Ovary (tissue), 9 donors: ENCODE data around the gene TAF8. TPM values are rescaled to one million over a fixed set of nuclear protein-coding genes. Genes with fewer than 3 reads are reported as not detected.
"Not testable (repeated sequence)": the region's sequence is repeated elsewhere in the genome, so short reads cannot be mapped to it uniquely, and the experiment has no call there.

Source experiments
- DNase-seq, 5 donors: peaks; one replicate each; pipeline ENCODE4 v3.0.0-alpha.2; 2019 to 2020
- H3K27ac ChIP-seq, 2 donors: fragments of 200-600 bp; one replicate each; pipeline versions ENCODE4 v1.5.1 to v1.8.0; 2019 to 2022
- H3K27me3 ChIP-seq: fragments of 200-600 bp; one replicate; pipeline ENCODE4 v1.8.0; 2022
- H3K36me3 ChIP-seq: fragments of 200-600 bp; sonication (generic); one replicate; pipeline ENCODE4 v1.5.1; 2019
- H3K4me1 ChIP-seq: one replicate; pipeline ENCODE4 v1.8.1; 2013; ENCODE audit warnings: mild to moderate bottlenecking, moderate library complexity; ENCODE audit not compliant: insufficient read depth
- H3K4me3 ChIP-seq: fragments of 200-600 bp; sonication (generic); one replicate; pipeline ENCODE4 v1.5.1; 2017
- H3K9me3 ChIP-seq, 2 donors: fragments of 200-600 bp in 1 of 2; sonication (generic) in 1 of 2; one replicate each; pipeline versions ENCODE4 v1.5.1 to v1.8.1; 2013 to 2019; ENCODE audit warnings: mild to moderate bottlenecking in 1 of 2, moderate library complexity in 1 of 2
- EP300 ChIP-seq: sonication (generic); formaldehyde crosslinking; IDR thresholded peaks from one replicate; pipeline ENCODE4 v1.6.1; 2017; ENCODE audit warnings: antibody characterized with exemption
- POLR2A ChIP-seq: fragments of 450-650 bp; IDR thresholded peaks from one replicate; pipeline ENCODE4 v1.6.1; 2017; ENCODE audit warnings: antibody characterized with exemption, mild to moderate bottlenecking, moderate library complexity
- WGBS, 3 donors: extraction: QIAGEN DNeasy Blood & Tissue Kit in 1 of 3; methylation state at CpG; one replicate each; pipeline versions ENCODE4 v1.1.5 to v1.1.7; 2013 to 2017; 5-methylcytosine and 5-hydroxymethylcytosine counted together
- intact Hi-C, 4 donors: fragments of 100-400 bp; cut with DNase I; formaldehyde crosslinking; loops; one replicate each; pipeline versions ENCODE4 v1.11.0 to v1.15.1; 2022 to 2023
- polyA plus RNA-seq, 2 donors: library from polyadenylated mRNA; stranded (reverse); fragments of 200-250 nt in 1 of 2; fragments of 350-450 nt in 1 of 2; fragmentation: Illumina TruSeq in 1 of 2; extraction: RNeasy Lipid Tissue Mini Kit (QIAGEN cat#74804) in 1 of 2; gene quantifications; one replicate each; pipeline ENCODE4 v1.2.3, GENCODE V29; 2013 to 2014
- total RNA-seq, 7 donors: library from RNA; depleted of rRNA in 2 of 7; stranded (reverse); fragments of >200 nt in 2 of 7; fragmentation: NEBNext Ultra II Directional in 3 of 7; extraction: Animal tissue kit (Norgen Biotek cat#: 25700) in 3 of 7; gene quantifications; one replicate each; pipeline versions ENCODE4 v1.1.0 to v1.2.4, GENCODE V29; 2016 to 2023
- TF ChIP-seq, protein P1 (sequence below), 3 donors: fragments of 450-650 bp in 2 of 3; fragments of 200-600 bp in 1 of 3; IDR thresholded peaks; one replicate each; pipeline versions ENCODE4 v1.5.1 to v1.8.0; 2016 to 2022; ENCODE audit warnings: antibody characterized with exemption in 3 of 3, mild to moderate bottlenecking in 1 of 3
- donor health status: DM: no; HTN: no; CAD: no; lungs with moderate emphysema.
- donor health status: DM: no; HTN: no; CAD: no.
- donor health status: Bipolar disorder and iron deficiency.
- donor health status: DM: yes; HTN: yes; CAD: no.
- donor health status: DM: no; HTN: no; CAD: no.
- donor health status: DM: yes; HTN: yes; CAD: no.

Gene TAF8
- total and polyA plus RNA-seq, 9 donors: 9.2 to 21.3 (median 12.9) TPM

DNA sequence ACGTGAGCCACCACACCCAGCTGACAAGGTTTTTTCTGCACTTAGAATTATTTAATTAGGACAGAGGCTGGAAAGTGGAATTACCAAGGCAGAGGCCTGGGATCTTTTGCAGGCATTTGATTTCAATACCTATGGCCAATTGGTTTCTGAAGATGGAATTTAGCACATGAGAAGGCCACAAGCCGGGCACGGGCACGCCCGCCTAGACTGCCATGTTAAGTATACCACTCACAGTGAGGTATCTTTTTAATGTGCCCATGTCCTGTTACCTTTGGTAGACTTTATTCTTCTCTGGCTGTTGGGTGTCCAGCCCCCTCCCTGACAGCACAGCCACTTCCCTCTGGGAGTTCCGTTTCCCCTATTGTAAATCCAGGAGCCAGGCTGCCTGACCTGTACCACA is 18.0 kb upstream of the TAF8 start:
- Histone ChIP-seq H3K27ac (no peak overlapping the region), H3K4me1 (peaks cover 20% of the 10 kb centered on the region), H3K27me3 (no peaks in the 10 kb centered on the region), H3K4me3 (no peak overlapping the region), H3K9me3 (no peaks in the 10 kb centered on the region), H3K36me3 (no peaks in the 10 kb centered on the region)
- peak in 1 of 5 donors; percentile 23 for DNase-seq
- no peak for TF ChIP-seq POLR2A
- no peak for TF ChIP-seq EP300
- TF ChIP-seq, protein P1, sequence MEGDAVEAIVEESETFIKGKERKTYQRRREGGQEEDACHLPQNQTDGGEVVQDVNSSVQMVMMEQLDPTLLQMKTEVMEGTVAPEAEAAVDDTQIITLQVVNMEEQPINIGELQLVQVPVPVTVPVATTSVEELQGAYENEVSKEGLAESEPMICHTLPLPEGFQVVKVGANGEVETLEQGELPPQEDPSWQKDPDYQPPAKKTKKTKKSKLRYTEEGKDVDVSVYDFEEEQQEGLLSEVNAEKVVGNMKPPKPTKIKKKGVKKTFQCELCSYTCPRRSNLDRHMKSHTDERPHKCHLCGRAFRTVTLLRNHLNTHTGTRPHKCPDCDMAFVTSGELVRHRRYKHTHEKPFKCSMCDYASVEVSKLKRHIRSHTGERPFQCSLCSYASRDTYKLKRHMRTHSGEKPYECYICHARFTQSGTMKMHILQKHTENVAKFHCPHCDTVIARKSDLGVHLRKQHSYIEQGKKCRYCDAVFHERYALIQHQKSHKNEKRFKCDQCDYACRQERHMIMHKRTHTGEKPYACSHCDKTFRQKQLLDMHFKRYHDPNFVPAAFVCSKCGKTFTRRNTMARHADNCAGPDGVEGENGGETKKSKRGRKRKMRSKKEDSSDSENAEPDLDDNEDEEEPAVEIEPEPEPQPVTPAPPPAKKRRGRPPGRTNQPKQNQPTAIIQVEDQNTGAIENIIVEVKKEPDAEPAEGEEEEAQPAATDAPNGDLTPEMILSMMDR (IDR thresholded peaks at IDR 0.05): no peak
- 74 to 90% (median 85%) methylated on average over 6 of the region's 6 CpGs for WGBS, 3 donors
- intact Hi-C loops: no loop called here

DNA sequence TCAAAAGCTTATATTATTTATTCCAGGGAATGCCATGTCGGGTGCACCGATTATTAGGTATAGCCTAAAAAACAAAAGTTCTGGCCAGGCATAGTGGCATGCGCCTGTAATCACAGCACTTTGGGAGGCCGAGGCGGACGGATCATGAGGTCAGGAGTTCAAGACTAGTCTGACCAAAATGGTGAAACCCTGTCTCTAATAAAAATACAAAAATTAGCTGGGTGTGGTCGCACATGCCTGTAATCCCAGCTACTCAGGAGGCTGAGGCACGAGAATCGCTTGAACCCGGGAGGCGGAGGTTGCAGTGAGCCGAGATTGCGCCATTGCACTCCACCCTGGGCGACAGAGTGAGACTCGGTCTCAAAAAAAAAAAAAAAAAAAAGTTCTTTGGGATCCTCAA is 12.7 kb upstream of the TAF8 start:
- H3K9me3 ChIP-seq, DNase-seq: not testable (repeated sequence)
- 93 to 95% (median 93%) methylated on average over 15 of the region's 15 CpGs for WGBS, 3 donors

DNA sequence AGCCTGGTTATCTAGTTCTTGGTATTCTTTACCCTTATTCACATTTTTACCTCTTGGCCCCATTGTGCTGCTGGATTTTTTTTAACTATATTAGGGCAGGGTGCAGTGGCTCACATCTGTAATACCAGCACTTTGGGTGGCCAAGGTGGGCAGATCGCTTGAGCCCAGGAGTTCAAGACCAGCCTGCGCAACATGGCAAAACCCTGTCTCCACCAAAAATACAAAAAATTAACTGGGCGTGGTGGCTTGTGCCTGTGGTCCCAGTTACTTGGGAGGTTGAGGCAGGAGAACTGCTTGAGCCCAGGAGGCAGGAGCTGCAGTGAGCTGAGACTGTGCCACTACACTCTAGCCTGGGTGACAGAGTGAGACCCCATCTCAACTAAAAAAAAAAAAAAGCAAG is 12.2 kb upstream of the TAF8 start:
- no peak for DNase-seq
- Histone ChIP-seq H3K9me3 (no peaks in the 10 kb centered on the region), H3K27ac (no peak overlapping the region), H3K27me3 (no peaks in the 10 kb centered on the region), H3K4me1 (peaks cover 3% of the 10 kb centered on the region), H3K4me3 (no peak overlapping the region), H3K36me3 (no peaks in the 10 kb centered on the region)
- no peak for TF ChIP-seq EP300
- TF ChIP-seq POLR2A: no peak
- TF ChIP-seq, protein P1 (IDR thresholded peaks at IDR 0.05): no peak
- 97 to 100% (median 99%) methylated on average over 3 of the region's 3 CpGs for WGBS, 3 donors
- intact Hi-C loops: no loop called here

More for the DNA sequence above, 12.7 kb upstream of the TAF8 start:
- H3K36me3 ChIP-seq, H3K27ac ChIP-seq, intact Hi-C loops, H3K4me3 ChIP-seq, H3K27me3 ChIP-seq, H3K4me1 ChIP-seq: not testable (repeated sequence)

DNA sequence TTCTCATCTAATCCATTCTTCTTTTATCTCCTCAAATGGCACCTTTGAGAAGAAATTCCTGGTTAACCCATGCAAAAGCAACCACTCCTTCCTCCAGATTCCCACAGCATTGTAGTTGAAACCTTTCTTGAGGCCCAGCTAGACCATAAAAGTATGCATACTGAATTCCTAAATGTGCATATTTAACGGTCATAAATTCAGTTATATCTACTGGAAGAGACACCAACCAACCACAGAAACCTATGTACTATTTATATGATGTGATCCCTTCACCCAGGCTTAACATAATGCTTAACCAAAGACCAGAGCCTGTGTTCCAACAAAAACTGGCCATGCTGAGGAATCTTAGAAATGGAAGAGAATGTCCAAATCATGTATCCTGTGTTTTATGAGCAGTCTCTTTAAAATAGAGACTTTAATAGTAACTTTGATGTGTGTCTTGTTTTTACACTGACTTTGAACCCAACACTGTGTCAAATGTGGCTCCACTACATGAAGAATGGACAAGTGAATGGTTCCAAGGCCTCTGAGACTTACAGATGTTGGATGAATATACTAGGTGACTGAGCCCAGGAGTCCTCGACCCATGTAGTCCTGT is 11.4 kb upstream of the TAF8 start:
- H3K27ac ChIP-seq: no peak overlapping the region
- peaks cover 3% of the 10 kb centered on the region for H3K4me1 ChIP-seq
- DNase-seq: no peak
- WGBS, 3 donors: 62 to 71% (median 70%) methylated on average over 2 of the region's 2 CpGs
- no peak overlapping the region for H3K4me3 ChIP-seq
- H3K9me3 ChIP-seq: no peaks in the 10 kb centered on the region
- H3K27me3 ChIP-seq: no peaks in the 10 kb centered on the region
- H3K36me3 ChIP-seq: no peaks in the 10 kb centered on the region
- intact Hi-C loops: no loop called here
- TF ChIP-seq POLR2A: no peak
- TF ChIP-seq EP300: no peak
- TF ChIP-seq, protein P1 (IDR thresholded peaks at IDR 0.05): no peak

DNA sequence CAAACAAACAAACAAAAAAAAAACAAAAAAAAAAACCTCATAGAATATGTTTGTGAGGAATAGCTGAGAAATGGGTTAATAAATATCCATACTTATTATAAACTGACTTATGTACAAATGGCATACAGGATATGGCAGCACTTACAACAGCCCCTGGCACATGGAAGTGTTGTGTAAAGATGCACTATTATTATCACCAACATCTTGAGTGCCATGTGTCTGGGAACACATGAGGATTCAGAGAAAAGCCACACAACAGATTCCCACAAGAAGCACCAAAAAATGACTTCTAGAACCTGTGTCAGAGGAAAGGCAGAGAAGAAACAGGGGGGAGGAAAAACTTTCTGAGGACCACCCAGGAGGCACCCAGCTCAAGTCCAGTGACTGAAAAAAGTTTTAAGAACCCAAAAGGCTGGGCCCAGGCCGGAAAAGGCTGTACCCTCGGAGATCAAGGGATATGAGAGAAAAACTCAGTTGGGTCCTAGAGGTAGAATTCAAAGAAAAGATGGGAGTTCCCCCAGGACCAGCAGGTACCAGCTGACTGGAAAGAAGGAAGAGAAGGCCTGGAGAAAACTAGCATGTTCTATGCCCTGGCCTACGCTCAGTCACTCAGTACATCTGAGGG is 9.4 kb upstream of the TAF8 start:
- 69 to 80% (median 79%) methylated on average over 3 of the region's 3 CpGs for WGBS, 3 donors
- intact Hi-C loops: loop anchor here (5.0 to 10.0 kb wide), 4 partner anchors 99 to 259 kb away; partner anchors contain the start of genes CCND3 (in 1 of the 4) and PRICKLE4 (in 1 of the 4)

More for the DNA sequence above, 9.4 kb upstream of the TAF8 start:
- Histone ChIP-seq H3K36me3 (no peaks in the 10 kb centered on the region), H3K27ac (no peak overlapping the region), H3K9me3 (no peaks in the 10 kb centered on the region), H3K4me3 (no peak overlapping the region), H3K27me3 (no peaks in the 10 kb centered on the region), H3K4me1 (no peaks in the 10 kb centered on the region)
- no peak for TF ChIP-seq POLR2A
- no peak for TF ChIP-seq EP300
- TF ChIP-seq, protein P1 (IDR thresholded peaks at IDR 0.05): no peak
- no peak for DNase-seq
